ENCODE results near the gene KIF3A. TPM values are rescaled to one million over a fixed set of nuclear protein-coding genes. Genes with fewer than 3 reads are reported as not detected.

The KIF3A gene
- total RNA-seq, 1 experiment from 2014 or later, result 13.2 TPM

- H4K8ac ChIP-seq (replicated peaks; ENCODE audit: insufficient read length, low read depth, low read length), result no peak overlapping the region
- H3K27ac ChIP-seq (ENCODE audit: insufficient read length, low read depth, low read length), result no peak overlapping the region
- no peak overlapping the region for H3K18ac ChIP-seq (ENCODE audit: insufficient read length, low read depth, low read length)
- H2AK5ac ChIP-seq (ENCODE audit: insufficient read length, low read length), result no peak overlapping the region
- no peaks in the 10 kb centered on the region for H3K4me1 ChIP-seq (ENCODE audit: insufficient read depth, low read length)
- no peak overlapping the region for H3K4me2 ChIP-seq (ENCODE audit: insufficient read depth, insufficient read length, low read length)
- no peak overlapping the region for H3K23ac ChIP-seq (ENCODE audit: insufficient read length, low read depth, low read length)
- no peak overlapping the region for H2BK20ac ChIP-seq (ENCODE audit: low read depth, low read length, poor library complexity, severe bottlenecking)
- H2AFZ ChIP-seq (ENCODE audit: low read length), result no peak overlapping the region
- no peaks in the 10 kb centered on the region for H3K9me3 ChIP-seq (ENCODE audit: control insufficient read depth, low read depth, low read length)
- no peak overlapping the region for H4K91ac ChIP-seq (ENCODE audit: insufficient read length, low read depth, low read length)
- no CpG with 5 or more reads among the region's 7 CpGs for WGBS (ENCODE audit: extremely low coverage, insufficient read length, low lambda C conversion rate)
- H3K9me3 Mint-ChIP-seq, result no peaks in the 10 kb centered on the region
- H3K4ac ChIP-seq (ENCODE audit: low read depth, low read length), result no peak overlapping the region
- H3T11ph ChIP-seq (ENCODE audit: low read length), result no peak overlapping the region
- no peak overlapping the region for H3K56ac ChIP-seq (ENCODE audit: insufficient read length, low read depth, low read length)
- no peaks in the 10 kb centered on the region for H3K23me2 ChIP-seq (ENCODE audit: insufficient read length, low read depth, low read length, poor library complexity, severe bottlenecking)
- DNase-seq, result no peak
- H3K14ac ChIP-seq (ENCODE audit: insufficient read depth, low read length), result no peak overlapping the region
- no peak overlapping the region for H3K4me3 Mint-ChIP-seq
- no peak overlapping the region for H2BK12ac ChIP-seq (ENCODE audit: insufficient read length, low read depth, low read length)
- H3K4me1 Mint-ChIP-seq, result 0 out of 4 replicates have a peak, but pooled peaks cover 0 to 3% of the 10 kb centered on the region in 2 experiments
- peaks cover 0 to 3% (median 0%) of the 10 kb centered on the region in 3 experiments; a peak in 2 of 7 replicates for H3K36me3 Mint-ChIP-seq (ENCODE audit: insufficient read depth in 1 of 3, low read depth in 3 of 3)
- H4K5ac ChIP-seq (ENCODE audit: insufficient read length, low read depth, low read length), result no peak overlapping the region
- no peak overlapping the region for H2BK5ac ChIP-seq (ENCODE audit: insufficient read length, low read length)
- H3K79me1 ChIP-seq (ENCODE audit: insufficient read depth, low read depth, low read length, poor library complexity, severe bottlenecking), result no peaks in the 10 kb centered on the region
- H3K27ac Mint-ChIP-seq, result no peak overlapping the region
- TF ChIP-seq CTCF (conservative IDR thresholded peaks at IDR 0.05), result no peak
- H4K20me1 ChIP-seq (ENCODE audit: control insufficient read depth, insufficient read depth, insufficient read length), result no peaks in the 10 kb centered on the region
- H3K9ac ChIP-seq (ENCODE audit: extremely low read depth, insufficient read length, low read length), result no peak overlapping the region
- H2BK15ac ChIP-seq (ENCODE audit: low read depth, low read length), result no peak overlapping the region
- no peaks in the 10 kb centered on the region for H3K27me3 Mint-ChIP-seq (ENCODE audit: low read depth)
- no peak overlapping the region for H2BK120ac ChIP-seq (ENCODE audit: low read depth, low read length, poor library complexity, severe bottlenecking)
- no peaks in the 10 kb centered on the region for H3K79me2 ChIP-seq (ENCODE audit: insufficient read depth, low read length)
- no peaks in the 10 kb centered on the region for H3K27me3 ChIP-seq (ENCODE audit: insufficient read depth, low read length)
These were observed 47.8 kb downstream of the KIF3A start for GRCh38 chr5:132689513-132689912.
